HEK293T (cell line): ENCODE data around the gene PTPRH.
A peak's percentile ranks its signal among the peaks of the same experiment; 100 is the strongest.
"Not testable (repeated sequence)": the region's sequence is repeated elsewhere in the genome, so short reads cannot be mapped to it uniquely, and the experiment has no call there.

Experiments used
- CTCF ChIA-PET: fragments of 350-600 bp; formaldehyde crosslinking; extraction: SDS; loops from one replicate; lab custom pipeline; 2021; ENCODE audit warnings: antibody characterized with exemption, inconsistent platforms; lab: Yijun Ruan, JAX
- POLR2A ChIA-PET: fragments of 350-600 bp; formaldehyde crosslinking; extraction: SDS; loops from one replicate; lab custom pipeline; 2020; ENCODE audit warnings: antibody characterized with exemption, inconsistent platforms; lab: Yijun Ruan, JAX
- DNase-seq: peaks from one replicate; pipeline ENCODE4 v3.0.0; 2012; ENCODE audit warnings: mixed read lengths; ENCODE audit errors: extremely low spot score
- ARNT ChIP-seq: fragments of 450-650 bp; IDR thresholded peaks from 2 replicates; pipeline ENCODE4 v1.6.1; 2017; ENCODE audit warnings: mild to moderate bottlenecking
- BHLHE40 ChIP-seq: fragments of 450-650 bp; IDR thresholded peaks from 2 replicates; pipeline ENCODE4 v1.6.1; 2016; ENCODE audit warnings: mild to moderate bottlenecking, moderate library complexity, borderline replicate concordance
- CTBP1 ChIP-seq: fragments of 450-650 bp; IDR thresholded peaks from 2 replicates; pipeline ENCODE4 v1.6.1; 2016; ENCODE audit warnings: borderline replicate concordance
- ELF4 ChIP-seq: fragments of 450-650 bp; IDR thresholded peaks from 2 replicates; pipeline ENCODE4 v1.6.1; 2017; ENCODE audit warnings: antibody characterized with exemption
- FOXA1 ChIP-seq: fragments of 450-650 bp; IDR thresholded peaks from 2 replicates; pipeline ENCODE4 v1.6.1; 2016; ENCODE audit warnings: mild to moderate bottlenecking
- FOXK2 ChIP-seq: fragments of 450-650 bp; IDR thresholded peaks from 2 replicates; pipeline ENCODE4 v1.6.1; 2016; ENCODE audit warnings: mild to moderate bottlenecking
- FOXM1 ChIP-seq: fragments of 450-650 bp; IDR thresholded peaks from 2 replicates; pipeline ENCODE4 v1.6.1; 2017; ENCODE audit warnings: mild to moderate bottlenecking, borderline replicate concordance
- HDGF ChIP-seq: fragments of 450-650 bp; IDR thresholded peaks from 2 replicates; pipeline ENCODE4 v1.6.1; 2017; ENCODE audit warnings: antibody characterized with exemption, borderline replicate concordance
- L3MBTL2 ChIP-seq: fragments of 450-650 bp; conservative IDR thresholded peaks from 2 replicates; pipeline ENCODE4 v1.6.1; 2016; ENCODE audit warnings: mild to moderate bottlenecking
- LEF1 ChIP-seq: fragments of 450-650 bp; IDR thresholded peaks from 2 replicates; pipeline ENCODE4 v1.6.1; 2017; ENCODE audit warnings: mild to moderate bottlenecking, borderline replicate concordance
- NFRKB ChIP-seq: fragments of 450-650 bp; IDR thresholded peaks from 2 replicates; pipeline ENCODE4 v1.6.1; 2016; ENCODE audit warnings: mild to moderate bottlenecking, moderate library complexity
- SP1 ChIP-seq: fragments of 450-650 bp; IDR thresholded peaks from 2 replicates; pipeline ENCODE4 v1.6.1; 2017
- SUZ12 ChIP-seq: fragments of 450-650 bp; IDR thresholded peaks from 2 replicates; pipeline ENCODE4 v1.6.1; 2016; ENCODE audit warnings: mild to moderate bottlenecking
- TARDBP ChIP-seq: fragments of 450-650 bp; IDR thresholded peaks from 2 replicates; pipeline ENCODE4 v1.6.1; 2016
- ZNF384 ChIP-seq: fragments of 450-650 bp; IDR thresholded peaks from 2 replicates; pipeline ENCODE4 v1.6.1; 2016
- TF ChIP-seq, protein P1 (sequence below): fragments of 450-650 bp; IDR thresholded peaks from 2 replicates; pipeline ENCODE4 v1.6.1; 2016

PTPRH gene

GRCh38 chr19:55174425-55175116 is 34.7 kb downstream of the PTPRH start:
- TF ChIP-seq ELF4 (no peak), L3MBTL2 (peak; percentile 70)
- CTCF ChIA-PET = interaction anchor here (1.0 to 1.7 kb wide), 2 partner anchors 9 to 15 kb away, joined by 3 to 5 read pairs; partner anchors contain the start of gene DNAAF3
- POLR2A ChIA-PET = interaction anchor here (0.6 to 2.2 kb wide), 6 partner anchors 28 to 106 kb away, joined by 3 to 8 read pairs (median 3); partner anchors contain the start of genes HSPBP1, PPP6R1 and PTPRH

GRCh38 chr19:55173714-55174409 is 35.4 kb downstream of the PTPRH start:
- POLR2A ChIA-PET = interaction anchor here (0.6 to 2.2 kb wide), 7 partner anchors 13 to 106 kb away, joined by 3 to 8 read pairs (median 3); partner anchors contain the start of genes HSPBP1 and PPP6R1
- peak; percentile 83 for DNase-seq
- CTCF ChIA-PET = interaction anchor here (1.7 kb wide), 1 partner anchor 14 kb away, joined by 5 read pairs; no protein-coding TSS in a partner anchor
- TF ChIP-seq FOXK2 = no peak
- no peak for TF ChIP-seq L3MBTL2
- TF ChIP-seq NFRKB = no peak
- TF ChIP-seq, protein P1, sequence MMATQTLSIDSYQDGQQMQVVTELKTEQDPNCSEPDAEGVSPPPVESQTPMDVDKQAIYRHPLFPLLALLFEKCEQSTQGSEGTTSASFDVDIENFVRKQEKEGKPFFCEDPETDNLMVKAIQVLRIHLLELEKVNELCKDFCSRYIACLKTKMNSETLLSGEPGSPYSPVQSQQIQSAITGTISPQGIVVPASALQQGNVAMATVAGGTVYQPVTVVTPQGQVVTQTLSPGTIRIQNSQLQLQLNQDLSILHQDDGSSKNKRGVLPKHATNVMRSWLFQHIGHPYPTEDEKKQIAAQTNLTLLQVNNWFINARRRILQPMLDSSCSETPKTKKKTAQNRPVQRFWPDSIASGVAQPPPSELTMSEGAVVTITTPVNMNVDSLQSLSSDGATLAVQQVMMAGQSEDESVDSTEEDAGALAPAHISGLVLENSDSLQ = no peak
- TF ChIP-seq LEF1 = no peak
- TF ChIP-seq CTBP1 = no peak
- TF ChIP-seq ARNT = no peak
- TF ChIP-seq SP1 = no peak
- no peak for TF ChIP-seq ELF4
- TF ChIP-seq FOXM1 = no peak
- no peak for TF ChIP-seq FOXA1
- TF ChIP-seq ZNF384 = no peak
- TF ChIP-seq TARDBP = no peak
- no peak for TF ChIP-seq BHLHE40
- TF ChIP-seq SUZ12 = no peak
- TF ChIP-seq HDGF = no peak

More at GRCh38 chr19:55174425-55175116, 34.7 kb downstream of the PTPRH start:
- DNase-seq = no peak

GRCh38 chr19:55173186-55173713 is 36.1 kb downstream of the PTPRH start:
- CTCF ChIA-PET = no interaction called here
- POLR2A ChIA-PET = interaction anchor here (0.8 to 1.6 kb wide), 4 partner anchors 13 to 86 kb away, joined by 3 to 8 read pairs (median 3); partner anchors contain the start of gene PPP6R1
- TF ChIP-seq SUZ12 = no peak
- TF ChIP-seq, protein P1 = no peak
- TF ChIP-seq L3MBTL2 = no peak
- no peak for TF ChIP-seq BHLHE40
- no peak for TF ChIP-seq NFRKB
- TF ChIP-seq SP1 = no peak
- no peak for TF ChIP-seq LEF1
- no peak for TF ChIP-seq TARDBP
- TF ChIP-seq FOXM1 = no peak
- TF ChIP-seq FOXK2 = no peak
- no peak for TF ChIP-seq ZNF384
- no peak for TF ChIP-seq CTBP1
- no peak for TF ChIP-seq FOXA1
- no peak for TF ChIP-seq ELF4
- no peak for DNase-seq

DNA sequence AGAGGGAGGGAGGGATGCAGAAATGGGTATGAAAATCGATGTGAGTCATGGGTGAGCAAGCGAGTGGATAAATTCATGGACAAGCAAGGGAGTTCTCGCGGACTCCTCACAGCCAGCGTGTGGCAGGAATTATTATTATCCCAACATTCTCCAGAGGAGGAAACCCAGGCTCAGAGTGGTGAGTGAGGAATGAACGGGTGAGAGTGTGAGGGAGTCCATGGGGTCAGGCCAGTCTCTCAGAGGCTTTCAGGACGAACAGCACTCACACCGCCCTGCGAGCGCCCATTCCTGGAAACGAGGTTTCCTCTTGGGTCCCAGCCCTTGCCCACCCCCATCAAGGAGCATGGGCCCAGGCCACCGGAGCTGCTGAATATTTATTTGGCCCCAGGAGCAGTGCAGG is 36.6 kb downstream of the PTPRH start:
- ChIA-PET POLR2A (interaction anchor here (0.8 kb wide), 1 partner anchor 12 kb away, joined by 3 read pairs; no protein-coding TSS in a partner anchor), CTCF (no interaction called here)
- no peak for DNase-seq
- TF ChIP-seq, protein P1 = no peak
- no peak for TF ChIP-seq HDGF

DNA sequence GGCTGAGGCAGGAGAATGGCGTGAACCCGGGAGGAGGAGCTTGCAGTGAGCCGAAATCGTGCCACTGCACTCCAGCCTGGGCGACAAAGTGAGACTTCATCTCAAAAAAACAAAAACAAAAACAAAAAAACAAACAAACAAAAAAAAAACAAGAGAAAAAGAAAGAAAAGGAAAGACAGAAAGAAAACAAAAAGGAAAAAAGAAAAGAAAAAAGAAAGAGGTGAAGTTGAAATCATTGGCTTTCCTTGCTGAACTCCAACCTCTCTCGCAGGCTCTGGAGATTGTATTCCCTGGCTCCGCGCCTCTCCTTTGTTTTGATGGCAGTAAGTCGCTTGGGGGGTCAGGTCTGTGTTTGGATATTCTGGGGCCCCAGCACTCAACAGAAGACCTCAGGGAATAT is 37.0 kb downstream of the PTPRH start:
- CTCF ChIA-PET, POLR2A ChIA-PET, DNase-seq: not testable (repeated sequence)

- TF ChIP-seq FOXA1 (no peak), L3MBTL2 (no peak), HDGF (no peak), FOXK2 (no peak), ELF4 (no peak), TARDBP (no peak)
- TF ChIP-seq, protein P1 = no peak
- CTCF ChIA-PET = no interaction called here
- POLR2A ChIA-PET = interaction anchor here (0.7 kb wide), 1 partner anchor 110 kb away, joined by 3 read pairs; no protein-coding TSS in a partner anchor
- no peak for DNase-seq
Observed at GRCh38 chr19:55171440-55171839, 37.9 kb downstream of the PTPRH start.
